Keratinocyte (primary cell): ENCODE results near the gene GNAL. TPM values are rescaled to one million over a fixed set of nuclear protein-coding genes. Genes with fewer than 3 reads are reported as not detected.

Source experiments
- DNase-seq: peaks from one replicate; pipeline ENCODE4 v3.0.0-alpha.2; 2011; ENCODE audit warnings: low read depth, missing footprints, low spot score
- FAIRE-seq: peaks from 2 replicates; lab custom pipeline; 2011; peaks lifted over from hg19 to GRCh38; lab: Jason Lieb, UNC
- H2AFZ ChIP-seq: 2 replicates; pipeline ENCODE4 v1.6.0; 2012; ENCODE audit warnings: low read length, control low read depth, inconsistent platforms; ENCODE audit not compliant: control insufficient read depth
- H3K27ac ChIP-seq: 2 replicates; pipeline ENCODE4 v1.5.1; 2011; ENCODE audit warnings: low read length; ENCODE audit not compliant: control insufficient read depth, insufficient read depth
- H3K27me3 ChIP-seq: 3 replicates; pipeline ENCODE4 v1.6.0; 2011; ENCODE audit warnings: low read length; ENCODE audit not compliant: control insufficient read depth, insufficient read depth; ENCODE audit errors: extremely low read depth
- H3K36me3 ChIP-seq, 2 experiments: 2 replicates in 1 of 2; 3 replicates in 1 of 2; pipeline ENCODE4 v1.5.1; 2011; ENCODE audit warnings: low read length in 2 of 2, mild to moderate bottlenecking in 1 of 2; ENCODE audit not compliant: control insufficient read depth in 2 of 2, insufficient read depth in 2 of 2; ENCODE audit errors: extremely low read depth in 1 of 2
- H3K4me1 ChIP-seq: 3 replicates; pipeline ENCODE4 v1.5.1; 2011; ENCODE audit warnings: low read length; ENCODE audit not compliant: control insufficient read depth, insufficient read depth; ENCODE audit errors: extremely low read depth
- H3K4me2 ChIP-seq: 3 replicates; pipeline ENCODE4 v1.6.0; 2011; ENCODE audit warnings: low read depth, low read length; ENCODE audit not compliant: control insufficient read depth, insufficient read depth; ENCODE audit errors: extremely low read depth
- H3K4me3 ChIP-seq, 3 experiments: fragments of 200-600 bp in 1 of 3; sonication (generic) in 1 of 3; 2 replicates in 2 of 3; 3 replicates in 1 of 3; pipeline ENCODE4 v1.5.1; 2011 to 2016; ENCODE audit warnings: low read length in 3 of 3, mild to moderate bottlenecking in 3 of 3, control low read depth in 2 of 3, inconsistent platforms in 1 of 3, low read depth in 1 of 3, mixed read lengths in 1 of 3, mixed run types in 1 of 3, moderate library complexity in 1 of 3; ENCODE audit not compliant: control insufficient read depth in 2 of 3, insufficient read depth in 2 of 3; ENCODE audit errors: extremely low read depth in 1 of 3
- H3K79me2 ChIP-seq: 2 replicates; pipeline ENCODE4 v1.6.0; 2012; ENCODE audit warnings: low read length; ENCODE audit not compliant: control insufficient read depth, insufficient read depth
- H3K9ac ChIP-seq: 3 replicates; pipeline ENCODE4 v1.6.0; 2011; ENCODE audit warnings: low read length; ENCODE audit not compliant: control insufficient read depth, insufficient read depth; ENCODE audit errors: extremely low read depth
- H3K9me1 ChIP-seq: 3 replicates; pipeline ENCODE4 v1.6.0; 2011; ENCODE audit warnings: low read length; ENCODE audit not compliant: control insufficient read depth, insufficient read depth; ENCODE audit errors: extremely low read depth
- H3K9me3 ChIP-seq: 2 replicates; pipeline ENCODE4 v1.5.1; 2012; ENCODE audit warnings: low read depth, low read length; ENCODE audit not compliant: control insufficient read depth
- H4K20me1 ChIP-seq: 3 replicates; pipeline ENCODE4 v1.6.0; 2011; ENCODE audit warnings: low read length; ENCODE audit not compliant: control insufficient read depth, insufficient read depth; ENCODE audit errors: extremely low read depth
- EZH2 ChIP-seq: IDR thresholded peaks from one replicate; pipeline ENCODE4 v1.6.1; 2012; ENCODE audit warnings: inconsistent platforms, mild to moderate bottlenecking, low read length, moderate library complexity
- dilution Hi-C: fragments of 300-500 bp; cut with MboI; formaldehyde crosslinking; loops from one replicate; pipeline ENCODE4 v1.7.0; 2020; ENCODE audit warnings: low sequenced_read_pairs; ENCODE audit not compliant: extremely low pct_ligation_motif_present
- polyA plus RNA-seq, 5 experiments: library from polyadenylated mRNA; depleted of rRNA in 3 of 5; stranded (reverse) in 3 of 5; stranded (forward) in 1 of 5; unstranded in 1 of 5; fragments of >200 nt; gene quantifications; 1 replicate in 1 of 5; 2 replicates in 3 of 5; 3 replicates in 1 of 5; pipeline versions ENCODE4 v1.2.1 to v1.2.3, GENCODE V29; 2011 to 2012; ENCODE audit warnings: missing spikeins in 2 of 5, low read depth in 1 of 5, low replicate concordance in 1 of 5
- TF ChIP-seq, protein P1 (sequence below), 3 experiments: IDR thresholded peaks in 1 of 3; conservative IDR thresholded peaks in 1 of 3; optimal IDR thresholded peaks in 1 of 3; 2 replicates in 2 of 3; 3 replicates in 1 of 3; pipeline versions ENCODE3 to v1.5.1; 2011; ENCODE audit warnings: low read length in 3 of 3, mild to moderate bottlenecking in 3 of 3, moderate library complexity in 2 of 3, control low read depth in 1 of 3, inconsistent platforms in 1 of 3; ENCODE audit not compliant: insufficient read depth in 2 of 3; ENCODE audit errors: extremely low read depth in 1 of 3

Gene GNAL
- polyA plus RNA-seq, 1 donor (not counting 4 experiments of a cell fraction or from before 2014, with no cell fraction given), result 30.0 TPM

DNA sequence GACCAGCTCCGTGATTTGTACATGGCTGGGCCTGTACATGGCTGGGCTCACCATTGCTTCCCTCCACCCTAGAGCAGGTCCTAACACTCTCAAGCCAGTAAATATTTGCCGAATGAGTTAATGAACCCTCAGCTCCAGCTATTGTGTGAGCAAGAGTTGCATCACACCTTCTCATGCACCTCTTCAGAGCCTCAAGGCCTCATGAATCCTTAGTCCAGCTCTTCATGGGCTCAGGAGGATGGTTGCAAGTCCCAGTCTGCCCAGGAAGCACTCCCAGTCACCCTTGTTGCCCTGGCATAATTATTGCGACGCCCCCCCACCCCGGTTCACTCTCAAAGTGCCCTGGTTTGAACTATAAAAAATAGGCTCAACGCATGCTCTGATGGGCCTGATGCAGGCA lies 30.1 kb upstream of the GNAL start:
- H3K79me2 ChIP-seq, result no peaks in the 10 kb centered on the region
- TF ChIP-seq EZH2, result no peak
- TF ChIP-seq, protein P1, sequence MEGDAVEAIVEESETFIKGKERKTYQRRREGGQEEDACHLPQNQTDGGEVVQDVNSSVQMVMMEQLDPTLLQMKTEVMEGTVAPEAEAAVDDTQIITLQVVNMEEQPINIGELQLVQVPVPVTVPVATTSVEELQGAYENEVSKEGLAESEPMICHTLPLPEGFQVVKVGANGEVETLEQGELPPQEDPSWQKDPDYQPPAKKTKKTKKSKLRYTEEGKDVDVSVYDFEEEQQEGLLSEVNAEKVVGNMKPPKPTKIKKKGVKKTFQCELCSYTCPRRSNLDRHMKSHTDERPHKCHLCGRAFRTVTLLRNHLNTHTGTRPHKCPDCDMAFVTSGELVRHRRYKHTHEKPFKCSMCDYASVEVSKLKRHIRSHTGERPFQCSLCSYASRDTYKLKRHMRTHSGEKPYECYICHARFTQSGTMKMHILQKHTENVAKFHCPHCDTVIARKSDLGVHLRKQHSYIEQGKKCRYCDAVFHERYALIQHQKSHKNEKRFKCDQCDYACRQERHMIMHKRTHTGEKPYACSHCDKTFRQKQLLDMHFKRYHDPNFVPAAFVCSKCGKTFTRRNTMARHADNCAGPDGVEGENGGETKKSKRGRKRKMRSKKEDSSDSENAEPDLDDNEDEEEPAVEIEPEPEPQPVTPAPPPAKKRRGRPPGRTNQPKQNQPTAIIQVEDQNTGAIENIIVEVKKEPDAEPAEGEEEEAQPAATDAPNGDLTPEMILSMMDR (optimal IDR thresholded peaks at IDR 0.05 in 1 of 3, IDR thresholded peaks at IDR 0.05 in 1 of 3, conservative IDR thresholded peaks at IDR 0.05 in 1 of 3; ENCODE audit: extremely low read depth in 1 of 3, insufficient read depth in 2 of 3, low read length in 3 of 3), result no peak
- no peak overlapping the region for H3K4me3 ChIP-seq
- no peaks in the 10 kb centered on the region for H3K36me3 ChIP-seq
- DNase-seq (peak; percentile 45), FAIRE-seq (peak; percentile 97)
- dilution Hi-C loops, result no loop called here
- no peak overlapping the region for H3K9ac ChIP-seq
- H3K4me1 ChIP-seq, result peaks cover 30% of the 10 kb centered on the region
- H3K27me3 ChIP-seq, result no peaks in the 10 kb centered on the region
- H3K9me1 ChIP-seq, result no peaks in the 10 kb centered on the region
- H3K4me2 ChIP-seq, result no peak overlapping the region
- H2AFZ ChIP-seq, result no peak overlapping the region
- H4K20me1 ChIP-seq, result no peaks in the 10 kb centered on the region
- H3K27ac ChIP-seq, result no peak overlapping the region
- no peaks in the 10 kb centered on the region for H3K9me3 ChIP-seq

DNA sequence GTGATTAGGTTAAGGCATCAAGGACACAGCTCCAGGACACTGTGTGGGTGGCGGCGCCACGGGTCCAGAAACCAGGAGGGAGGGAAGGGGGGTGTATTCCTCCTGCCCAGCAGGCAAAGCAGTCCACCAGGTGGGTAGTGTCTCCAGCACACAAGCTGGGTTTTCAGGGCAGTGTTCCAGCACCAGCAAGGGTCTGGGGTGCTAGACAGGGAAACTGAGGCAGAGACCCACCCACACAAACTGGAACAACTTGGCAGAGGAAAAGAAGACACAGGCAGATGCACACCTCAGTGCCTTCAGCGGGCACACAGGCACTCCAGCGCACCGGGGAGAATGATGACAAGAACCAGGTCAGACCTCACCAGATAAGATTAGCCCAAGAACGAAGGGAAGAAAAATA lies 28.4 kb upstream of the GNAL start:
- dilution Hi-C loops, result no loop called here
- H3K9me3 ChIP-seq, result no peaks in the 10 kb centered on the region
- H4K20me1 ChIP-seq, result no peaks in the 10 kb centered on the region
- H3K36me3 ChIP-seq, result no peaks in the 10 kb centered on the region
- no peaks in the 10 kb centered on the region for H3K9me1 ChIP-seq
- no peaks in the 10 kb centered on the region for H3K79me2 ChIP-seq
- DNase-seq (no peak), FAIRE-seq (no peak)
- peaks cover 14% of the 10 kb centered on the region for H3K4me1 ChIP-seq
- H3K27ac ChIP-seq, result no peak overlapping the region
- H3K4me2 ChIP-seq, result no peak overlapping the region
- TF ChIP-seq, protein P1 (optimal IDR thresholded peaks at IDR 0.05 in 1 of 3, IDR thresholded peaks at IDR 0.05 in 1 of 3, conservative IDR thresholded peaks at IDR 0.05 in 1 of 3; ENCODE audit: extremely low read depth in 1 of 3, insufficient read depth in 2 of 3, low read length in 3 of 3), result no peak
- no peak for TF ChIP-seq EZH2
- no peak overlapping the region for H2AFZ ChIP-seq
- H3K4me3 ChIP-seq, result no peak overlapping the region
- H3K9ac ChIP-seq, result no peak overlapping the region
- H3K27me3 ChIP-seq, result no peaks in the 10 kb centered on the region
